HUES6 (cell line): ENCODE measurements around the gene IQCB1.

Experiments
- H3K27ac ChIP-seq: 2 replicates; pipeline ENCODE4 v1.7.0; 2013; ENCODE audit warnings: low read depth, mild to moderate bottlenecking, low read length, inconsistent platforms
- H3K27me3 ChIP-seq: 2 replicates; pipeline ENCODE4 v1.6.1; 2013; ENCODE audit warnings: low read length; ENCODE audit not compliant: control insufficient read depth, insufficient read depth
- H3K36me3 ChIP-seq: 2 replicates; pipeline ENCODE4 v1.6.1; 2013; ENCODE audit warnings: low read length; ENCODE audit not compliant: control insufficient read depth, insufficient read depth
- H3K4me1 ChIP-seq: 2 replicates; pipeline ENCODE4 v1.6.1; 2013; ENCODE audit warnings: low read length; ENCODE audit not compliant: control insufficient read depth, insufficient read depth
- H3K4me3 ChIP-seq: 2 replicates; pipeline ENCODE4 v1.5.1; 2013; ENCODE audit warnings: low read depth, low read length
- H3K9ac ChIP-seq: one replicate; pipeline ENCODE4 v1.6.1; 2013; ENCODE audit warnings: mild to moderate bottlenecking, low read length
- H3K9me3 ChIP-seq: 2 replicates; pipeline ENCODE4 v1.6.1; 2013; ENCODE audit warnings: low read depth, low read length; ENCODE audit not compliant: control insufficient read depth, insufficient read depth

The IQCB1 gene

GRCh38 chr3:121844892-121845291 is 10.0 kb upstream of the IQCB1 start:
- Histone ChIP-seq H3K4me1 (no peaks in the 10 kb centered on the region), H3K9me3 (no peaks in the 10 kb centered on the region), H3K4me3 (no peak overlapping the region), H3K36me3 (no peaks in the 10 kb centered on the region), H3K9ac (no peak overlapping the region), H3K27ac (no peak overlapping the region), H3K27me3 (no peaks in the 10 kb centered on the region)

- H3K9me3 ChIP-seq, result no peaks in the 10 kb centered on the region
- no peaks in the 10 kb centered on the region for H3K36me3 ChIP-seq
- H3K27me3 ChIP-seq, result peaks cover 13% of the 10 kb centered on the region
- no peak overlapping the region for H3K9ac ChIP-seq
- no peak overlapping the region for H3K4me3 ChIP-seq
- H3K4me1 ChIP-seq, result no peaks in the 10 kb centered on the region
- H3K27ac ChIP-seq, result no peak overlapping the region
Observed at GRCh38 chr3:121839962-121840361, 5.1 kb upstream of the IQCB1 start.

- no peak overlapping the region for H3K27ac ChIP-seq
- H3K9ac ChIP-seq, result no peak overlapping the region
- H3K27me3 ChIP-seq, result peaks cover 13% of the 10 kb centered on the region
- H3K4me1 ChIP-seq, result peaks cover 3% of the 10 kb centered on the region
- H3K4me3 ChIP-seq, result no peak overlapping the region
- H3K9me3 ChIP-seq, result no peaks in the 10 kb centered on the region
- peaks cover 12% of the 10 kb centered on the region; the same call in 1 of the 2 replicates for H3K36me3 ChIP-seq
Observed at GRCh38 chr3:121836481-121836880, 1.6 kb upstream of the IQCB1 start.

- H3K4me3 ChIP-seq, result peak overlapping the region; percentile 81; the same call in 1 of the 2 replicates
- H3K4me1 ChIP-seq, result peaks cover 3% of the 10 kb centered on the region
- H3K9me3 ChIP-seq, result no peaks in the 10 kb centered on the region
- no peak overlapping the region for H3K9ac ChIP-seq
- H3K36me3 ChIP-seq, result peaks cover 12% of the 10 kb centered on the region; the same call in 1 of the 2 replicates
- H3K27ac ChIP-seq, result no peak overlapping the region
- H3K27me3 ChIP-seq, result peaks cover 13% of the 10 kb centered on the region
Observed at GRCh38 chr3:121836064-121836463, 1.2 kb upstream of the IQCB1 start.

GRCh38 chr3:121835465-121835801 is 573 bp upstream of the IQCB1 start:
- Histone ChIP-seq H3K36me3 (peaks cover 16% of the 10 kb centered on the region; the same call in 1 of the 2 replicates), H3K27me3 (peaks cover 13% of the 10 kb centered on the region), H3K9ac (peak overlapping the region; percentile 56), H3K9me3 (no peaks in the 10 kb centered on the region), H3K27ac (no peak overlapping the region), H3K4me1 (peaks cover 3% of the 10 kb centered on the region), H3K4me3 (peak overlapping the region; percentile 81)

GRCh38 chr3:121834157-121834670 is 646 bp downstream of the IQCB1 start:
- Histone ChIP-seq H3K9me3 (no peaks in the 10 kb centered on the region), H3K9ac (peak overlapping the region; percentile 94), H3K27me3 (peaks cover 13% of the 10 kb centered on the region), H3K4me1 (peaks cover 3% of the 10 kb centered on the region), H3K36me3 (peaks cover 22% of the 10 kb centered on the region), H3K27ac (peak overlapping the region; percentile 66), H3K4me3 (peak overlapping the region; percentile 81)

- Histone ChIP-seq H3K36me3 (peaks cover 79% of the 10 kb centered on the region), H3K4me3 (no peak overlapping the region), H3K27ac (no peak overlapping the region), H3K9ac (no peak overlapping the region), H3K9me3 (peaks cover 4% of the 10 kb centered on the region; the same call in 1 of the 2 replicates), H3K27me3 (no peaks in the 10 kb centered on the region), H3K4me1 (no peaks in the 10 kb centered on the region)
Observed at GRCh38 chr3:121822973-121823372, 11.9 kb downstream of the IQCB1 start.

- Histone ChIP-seq H3K27ac (no peak overlapping the region), H3K9ac (no peak overlapping the region), H3K36me3 (peaks cover 75% of the 10 kb centered on the region), H3K9me3 (peaks cover 4% of the 10 kb centered on the region; the same call in 1 of the 2 replicates), H3K27me3 (no peaks in the 10 kb centered on the region), H3K4me3 (no peak overlapping the region), H3K4me1 (no peaks in the 10 kb centered on the region)
Observed at GRCh38 chr3:121821421-121822199, 13.2 kb downstream of the IQCB1 start.

GRCh38 chr3:121819236-121819635 is 15.6 kb downstream of the IQCB1 start:
- no peak overlapping the region for H3K27ac ChIP-seq
- H3K9ac ChIP-seq, result no peak overlapping the region
- no peaks in the 10 kb centered on the region for H3K27me3 ChIP-seq
- peaks cover 54% of the 10 kb centered on the region for H3K36me3 ChIP-seq
- H3K9me3 ChIP-seq, result peaks cover 4% of the 10 kb centered on the region; the same call in 1 of the 2 replicates
- H3K4me1 ChIP-seq, result no peaks in the 10 kb centered on the region
- no peak overlapping the region for H3K4me3 ChIP-seq

- Histone ChIP-seq H3K9ac (no peak overlapping the region), H3K9me3 (peaks cover 4% of the 10 kb centered on the region; the same call in 1 of the 2 replicates), H3K4me3 (no peak overlapping the region), H3K27ac (no peak overlapping the region), H3K36me3 (peaks cover 47% of the 10 kb centered on the region), H3K27me3 (no peaks in the 10 kb centered on the region), H3K4me1 (no peaks in the 10 kb centered on the region)
Observed at GRCh38 chr3:121818578-121818977, 16.3 kb downstream of the IQCB1 start.

- H3K27ac ChIP-seq, result no peak overlapping the region
Observed at GRCh38 chr3:121817753-121818152, 17.1 kb downstream of the IQCB1 start.

More at GRCh38 chr3:121817753-121818152, 17.1 kb downstream of the IQCB1 start:
- Histone ChIP-seq H3K9ac (no peak overlapping the region), H3K27me3 (no peaks in the 10 kb centered on the region), H3K4me3 (no peak overlapping the region), H3K4me1 (no peaks in the 10 kb centered on the region), H3K9me3 (no peaks in the 10 kb centered on the region), H3K36me3 (peaks cover 39% of the 10 kb centered on the region)
